ENCODE measurements around the gene COL21A1. TPM values are rescaled to one million over a fixed set of nuclear protein-coding genes. Genes with fewer than 3 reads are reported as not detected.

The COL21A1 gene
- total and polyA plus RNA-seq, 11 donors = 21.7 to 110 (median 49.1) TPM

DNA sequence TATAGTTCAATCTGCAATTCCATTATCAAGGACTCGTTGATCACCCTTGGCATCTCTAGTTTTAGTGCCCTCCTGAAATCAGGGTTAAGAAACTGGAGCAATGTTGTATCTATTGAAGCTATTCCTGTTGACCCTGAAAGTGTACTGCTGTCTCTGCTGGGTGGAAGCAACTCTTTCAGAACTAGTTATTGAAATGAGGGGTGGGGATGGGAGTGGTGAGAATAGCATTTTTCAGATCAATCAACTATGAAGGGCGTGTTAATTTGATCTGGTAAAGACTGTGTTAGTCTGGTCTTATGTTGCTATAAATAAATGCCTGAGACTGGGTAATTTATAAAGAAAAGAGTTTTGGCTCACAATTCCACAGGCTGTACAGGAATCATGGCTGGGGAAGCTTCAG lies 219.5 kb downstream of the COL21A1 start:
- H3K4me1 ChIP-seq = peaks cover 0 to 3% (median 0%) of the 10 kb centered on the region in 12 donors
- intact Hi-C loops (cut with DNase I) = no loop called here
- WGBS, 4 donors = 82 to 90% (median 88%) methylated on average over 2 of the region's 2 CpGs
- ATAC-seq (no peak), DNase-seq (no peak)
- H3K4me3 ChIP-seq = no peak overlapping the region
- no peaks in the 10 kb centered on the region for H3K27me3 ChIP-seq
- peaks cover 0 to 3% (median 0%) of the 10 kb centered on the region in 12 donors for H3K9me3 ChIP-seq
- no peak overlapping the region for H3K27ac ChIP-seq
- H3K36me3 ChIP-seq = no peaks in the 10 kb centered on the region
- TF ChIP-seq, protein P1, sequence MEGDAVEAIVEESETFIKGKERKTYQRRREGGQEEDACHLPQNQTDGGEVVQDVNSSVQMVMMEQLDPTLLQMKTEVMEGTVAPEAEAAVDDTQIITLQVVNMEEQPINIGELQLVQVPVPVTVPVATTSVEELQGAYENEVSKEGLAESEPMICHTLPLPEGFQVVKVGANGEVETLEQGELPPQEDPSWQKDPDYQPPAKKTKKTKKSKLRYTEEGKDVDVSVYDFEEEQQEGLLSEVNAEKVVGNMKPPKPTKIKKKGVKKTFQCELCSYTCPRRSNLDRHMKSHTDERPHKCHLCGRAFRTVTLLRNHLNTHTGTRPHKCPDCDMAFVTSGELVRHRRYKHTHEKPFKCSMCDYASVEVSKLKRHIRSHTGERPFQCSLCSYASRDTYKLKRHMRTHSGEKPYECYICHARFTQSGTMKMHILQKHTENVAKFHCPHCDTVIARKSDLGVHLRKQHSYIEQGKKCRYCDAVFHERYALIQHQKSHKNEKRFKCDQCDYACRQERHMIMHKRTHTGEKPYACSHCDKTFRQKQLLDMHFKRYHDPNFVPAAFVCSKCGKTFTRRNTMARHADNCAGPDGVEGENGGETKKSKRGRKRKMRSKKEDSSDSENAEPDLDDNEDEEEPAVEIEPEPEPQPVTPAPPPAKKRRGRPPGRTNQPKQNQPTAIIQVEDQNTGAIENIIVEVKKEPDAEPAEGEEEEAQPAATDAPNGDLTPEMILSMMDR (IDR thresholded peaks at IDR 0.05) = no peak
- TF ChIP-seq POLR2A (IDR thresholded peaks at IDR 0.05) = no peak

DNA sequence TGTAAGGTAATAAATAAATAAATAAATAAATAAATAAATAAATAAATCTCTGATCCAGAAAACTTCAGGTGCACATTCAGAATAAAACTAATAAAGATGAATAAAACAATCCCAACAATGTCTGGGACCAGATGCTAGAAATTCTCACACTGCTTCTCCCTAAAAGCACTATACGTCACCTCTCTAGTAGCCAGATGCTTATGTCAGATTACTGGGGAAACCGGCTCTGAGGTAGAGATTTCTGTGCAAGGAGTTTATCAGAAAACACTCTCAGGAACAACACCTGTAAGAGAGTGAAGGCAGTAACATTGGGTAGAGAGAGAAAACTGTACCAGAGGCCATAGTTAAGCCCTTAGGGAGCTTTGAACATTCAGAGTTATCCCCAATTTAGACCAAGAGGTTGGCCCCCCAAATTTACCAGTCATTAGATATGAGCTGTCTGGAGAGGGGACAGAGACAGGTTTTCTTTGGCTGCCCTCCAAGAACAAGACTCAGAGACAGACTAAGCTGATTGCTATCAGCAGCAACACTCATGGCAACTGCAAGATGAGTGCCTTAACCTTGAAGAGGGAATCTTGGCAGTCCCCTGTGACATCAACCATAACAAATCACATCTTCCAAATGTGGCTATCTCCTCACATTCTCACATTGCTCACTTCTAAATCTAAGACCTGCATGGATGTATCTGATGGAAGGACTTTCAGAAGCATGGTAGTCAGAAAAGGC lies 220.8 kb downstream of the COL21A1 start:
- DNase-seq (no peak), ATAC-seq (no peak)
- Histone ChIP-seq H3K27me3 (no peaks in the 10 kb centered on the region), H3K36me3 (no peaks in the 10 kb centered on the region), H3K4me3 (no peak overlapping the region), H3K9me3 (peaks cover 0 to 3% (median 0%) of the 10 kb centered on the region in 12 donors), H3K27ac (no peak overlapping the region), H3K4me1 (peaks cover 0 to 3% (median 0%) of the 10 kb centered on the region in 12 donors)
- TF ChIP-seq, protein P1 (IDR thresholded peaks at IDR 0.05) = no peak
- no peak for TF ChIP-seq POLR2A (IDR thresholded peaks at IDR 0.05)
- intact Hi-C loops (cut with DNase I) = no loop called here
- 71 to 81% (median 76%) methylated on average over 2 of the region's 2 CpGs for WGBS, 4 donors

DNA sequence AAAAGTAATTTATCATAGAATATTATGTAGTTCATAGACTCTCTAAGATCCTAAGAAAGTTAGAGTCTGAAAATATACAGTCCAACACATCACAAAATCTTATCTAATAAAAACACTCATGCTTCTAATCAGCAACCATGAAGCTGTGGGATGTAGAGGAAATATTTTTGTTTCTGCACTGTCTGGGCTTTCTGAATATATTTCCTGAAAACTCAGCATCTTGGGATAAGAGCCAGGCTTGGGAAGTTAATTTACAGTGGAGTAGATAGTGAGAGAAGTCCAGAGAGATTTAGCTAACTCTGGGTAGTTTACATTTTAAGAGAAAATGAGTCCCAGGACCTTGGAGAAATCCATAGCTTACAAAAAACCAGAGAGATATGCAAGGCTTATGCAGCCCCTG lies 221.6 kb downstream of the COL21A1 start:
- H3K27ac ChIP-seq = no peak overlapping the region
- H3K4me3 ChIP-seq = no peak overlapping the region
- H3K9me3 ChIP-seq = peaks cover 0 to 2% (median 0%) of the 10 kb centered on the region in 12 donors
- intact Hi-C loops (cut with DNase I) = no loop called here
- DNase-seq (no peak), ATAC-seq (no peak)
- peaks cover 0 to 3% (median 0%) of the 10 kb centered on the region in 12 donors for H3K4me1 ChIP-seq
- no peaks in the 10 kb centered on the region for H3K36me3 ChIP-seq
- TF ChIP-seq, protein P1 (IDR thresholded peaks at IDR 0.05) = no peak
- no peak for TF ChIP-seq POLR2A (IDR thresholded peaks at IDR 0.05)
- no peaks in the 10 kb centered on the region for H3K27me3 ChIP-seq

DNA sequence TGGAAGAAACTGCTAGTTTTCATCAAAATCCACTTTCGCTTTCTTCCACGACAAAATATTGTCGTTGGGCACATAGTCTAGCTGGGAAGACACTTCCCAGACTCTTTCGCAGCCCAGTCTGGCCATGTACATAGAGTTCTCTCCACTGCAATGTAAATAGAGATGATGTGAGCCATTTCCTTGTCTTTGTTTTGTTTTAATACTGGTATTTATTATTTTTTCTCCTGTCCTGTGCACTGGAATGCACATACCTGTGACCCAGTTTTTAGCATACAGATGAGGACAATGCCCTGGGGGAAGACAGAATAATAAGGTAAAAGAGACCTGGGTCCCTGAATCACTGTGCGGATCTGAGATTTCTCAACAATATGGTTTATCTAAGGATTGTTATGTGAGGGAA lies 222.4 kb downstream of the COL21A1 start:
- H3K36me3 ChIP-seq = no peaks in the 10 kb centered on the region
- 58 to 78% (median 69%) methylated on average over 5 of the region's 5 CpGs for WGBS, 4 donors
- H3K27ac ChIP-seq = no peak overlapping the region
- intact Hi-C loops (cut with DNase I) = no loop called here
- H3K27me3 ChIP-seq = no peaks in the 10 kb centered on the region
- H3K4me1 ChIP-seq = peaks cover 0 to 3% (median 0%) of the 10 kb centered on the region in 12 donors
- peak overlapping the region in 7 of 12 donors; percentile 10 to 44 (median 21) for H3K4me3 ChIP-seq
- TF ChIP-seq, protein P1 (IDR thresholded peaks at IDR 0.05) = no peak
- TF ChIP-seq POLR2A (IDR thresholded peaks at IDR 0.05) = no peak
- peaks cover 0 to 8% (median 0%) of the 10 kb centered on the region in 12 donors for H3K9me3 ChIP-seq
- no peak for DNase-seq
- no peak for ATAC-seq
